ENCODE data around the gene TOR1B. TPM values are rescaled to one million over a fixed set of nuclear protein-coding genes. Genes with fewer than 3 reads are reported as not detected.
A peak's percentile ranks its signal among the peaks of the same experiment; 100 is the strongest.

TOR1B gene
- total RNA-seq, 1 experiment from 2014 or later = 18.8 TPM

- Mint-ChIP-seq H3K4me3 (peak overlapping the region; percentile 92), H3K27ac (peak overlapping the region; percentile 84), H3K27me3 (ENCODE audit: low read depth) (no peaks in the 10 kb centered on the region), H3K9me3 (no peaks in the 10 kb centered on the region), H3K4me1 (peaks cover 66% of the 10 kb centered on the region), H3K36me3 (peaks cover 13% of the 10 kb centered on the region)
- ChIA-PET POLR2A (no interaction called here), CTCF (interaction anchor here (0.7 to 1.3 kb wide), 3 partner anchors 46 to 109 kb away, joined by 3 to 4 read pairs (median 4); no protein-coding TSS in a partner anchor)
- DNase-seq (ENCODE audit: low spot score) (peak; percentile 26), ATAC-seq (no peak)
- TF ChIP-seq, protein P1, sequence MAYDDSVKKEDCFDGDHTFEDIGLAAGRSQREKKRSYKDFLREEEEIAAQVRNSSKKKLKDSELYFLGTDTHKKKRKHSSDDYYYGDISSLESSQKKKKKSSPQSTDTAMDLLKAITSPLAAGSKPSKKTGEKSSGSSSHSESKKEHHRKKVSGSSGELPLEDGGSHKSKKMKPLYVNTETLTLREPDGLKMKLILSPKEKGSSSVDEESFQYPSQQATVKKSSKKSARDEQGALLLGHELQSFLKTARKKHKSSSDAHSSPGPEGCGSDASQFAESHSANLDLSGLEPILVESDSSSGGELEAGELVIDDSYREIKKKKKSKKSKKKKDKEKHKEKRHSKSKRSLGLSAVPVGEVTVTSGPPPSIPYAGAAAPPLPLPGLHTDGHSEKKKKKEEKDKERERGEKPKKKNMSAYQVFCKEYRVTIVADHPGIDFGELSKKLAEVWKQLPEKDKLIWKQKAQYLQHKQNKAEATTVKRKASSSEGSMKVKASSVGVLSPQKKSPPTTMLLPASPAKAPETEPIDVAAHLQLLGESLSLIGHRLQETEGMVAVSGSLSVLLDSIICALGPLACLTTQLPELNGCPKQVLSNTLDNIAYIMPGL (CRISPR knock-in tag; IDR thresholded peaks at IDR 0.05) = no peak
Measured at GRCh38 chr9:129836311-129837007, 33.5 kb downstream of the TOR1B start.

- TF ChIP-seq ATF1 (CRISPR knock-in tag; IDR thresholded peaks at IDR 0.05) (no peak), GABPB1 (CRISPR knock-in tag; IDR thresholded peaks at IDR 0.05) (no peak), HMGA2 (CRISPR knock-in tag; IDR thresholded peaks at IDR 0.05) (no peak), MXD4 (CRISPR knock-in tag; IDR thresholded peaks at IDR 0.05; ENCODE audit: borderline replicate concordance) (no peak), NFATC4 (CRISPR knock-in tag; IDR thresholded peaks at IDR 0.05) (no peak), ZNF232 (CRISPR knock-in tag; IDR thresholded peaks at IDR 0.05) (no peak), ATF6 (CRISPR knock-in tag; IDR thresholded peaks at IDR 0.05) (no peak)
- TF ChIP-seq, protein P2, sequence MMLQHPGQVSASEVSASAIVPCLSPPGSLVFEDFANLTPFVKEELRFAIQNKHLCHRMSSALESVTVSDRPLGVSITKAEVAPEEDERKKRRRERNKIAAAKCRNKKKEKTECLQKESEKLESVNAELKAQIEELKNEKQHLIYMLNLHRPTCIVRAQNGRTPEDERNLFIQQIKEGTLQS (CRISPR knock-in tag; conservative IDR thresholded peaks at IDR 0.05) = no peak
- TF ChIP-seq, protein P3, sequence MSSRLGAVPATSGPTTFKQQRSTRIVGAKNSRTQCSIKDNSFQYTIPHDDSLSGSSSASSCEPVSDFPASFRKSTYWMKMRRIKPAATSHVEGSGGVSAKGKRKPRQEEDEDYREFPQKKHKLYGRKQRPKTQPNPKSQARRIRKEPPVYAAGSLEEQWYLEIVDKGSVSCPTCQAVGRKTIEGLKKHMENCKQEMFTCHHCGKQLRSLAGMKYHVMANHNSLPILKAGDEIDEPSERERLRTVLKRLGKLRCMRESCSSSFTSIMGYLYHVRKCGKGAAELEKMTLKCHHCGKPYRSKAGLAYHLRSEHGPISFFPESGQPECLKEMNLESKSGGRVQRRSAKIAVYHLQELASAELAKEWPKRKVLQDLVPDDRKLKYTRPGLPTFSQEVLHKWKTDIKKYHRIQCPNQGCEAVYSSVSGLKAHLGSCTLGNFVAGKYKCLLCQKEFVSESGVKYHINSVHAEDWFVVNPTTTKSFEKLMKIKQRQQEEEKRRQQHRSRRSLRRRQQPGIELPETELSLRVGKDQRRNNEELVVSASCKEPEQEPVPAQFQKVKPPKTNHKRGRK (CRISPR knock-in tag; IDR thresholded peaks at IDR 0.05; ENCODE audit: borderline replicate concordance) = no peak
- Mint-ChIP-seq H3K4me3 (no peak overlapping the region), H3K27ac (peak overlapping the region; percentile 62), H3K4me1 (peaks cover 69% of the 10 kb centered on the region), H3K27me3 (ENCODE audit: low read depth) (no peaks in the 10 kb centered on the region), H3K9me3 (no peaks in the 10 kb centered on the region), H3K36me3 (no peaks in the 10 kb centered on the region)
- ChIA-PET CTCF (interaction anchor here (0.6 kb wide), 1 partner anchor 113 kb away, joined by 3 read pairs; no protein-coding TSS in a partner anchor), POLR2A (no interaction called here)
- DNase-seq (ENCODE audit: low spot score) (no peak), ATAC-seq (no peak)
Measured at GRCh38 chr9:129838707-129839259, 35.8 kb downstream of the TOR1B start.

DNA sequence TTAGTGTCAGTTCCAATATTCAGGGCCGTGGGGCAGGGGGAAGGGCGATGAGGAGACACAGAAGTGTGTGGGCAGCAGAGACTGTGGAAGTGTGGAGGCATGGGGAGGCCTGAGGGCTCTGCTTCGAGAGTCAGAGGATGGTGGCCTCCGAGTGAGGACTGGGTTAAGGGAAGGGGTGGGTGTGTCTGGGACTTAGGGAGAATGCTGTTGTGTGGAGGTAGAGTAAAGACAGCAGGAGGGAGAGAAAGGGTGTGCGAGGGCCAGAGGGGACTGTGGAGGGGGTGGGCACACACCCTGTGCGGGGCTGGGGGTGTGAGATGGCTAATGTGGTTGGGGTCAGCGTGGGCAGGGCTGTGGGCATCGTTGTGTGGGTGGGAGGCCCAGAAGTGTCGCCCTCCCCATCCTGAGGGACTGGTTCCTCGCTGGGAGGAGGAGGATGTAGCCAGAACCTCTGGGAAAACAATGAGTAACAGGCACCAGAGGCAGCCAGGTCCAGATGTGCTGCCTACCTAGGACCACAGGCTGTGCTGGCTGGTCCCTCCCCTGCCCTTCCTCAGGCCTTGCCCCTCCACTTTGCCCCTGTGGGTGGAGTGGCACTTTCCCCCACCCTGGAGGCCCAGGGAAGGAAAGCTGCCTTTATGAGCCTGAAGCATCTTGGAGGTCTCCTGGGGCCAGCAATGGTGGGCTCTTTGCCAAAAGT is 36.5 kb downstream of the TOR1B start:
- no peak for DNase-seq (ENCODE audit: low spot score)
- H3K4me3 Mint-ChIP-seq = no peak overlapping the region
- no peaks in the 10 kb centered on the region for H3K9me3 Mint-ChIP-seq
- no peak overlapping the region for H3K27ac Mint-ChIP-seq
- CTCF ChIA-PET = interaction anchor here (0.6 kb wide), 1 partner anchor 114 kb away, joined by 3 read pairs; no protein-coding TSS in a partner anchor
- H3K36me3 Mint-ChIP-seq = no peaks in the 10 kb centered on the region
- no peak for ATAC-seq
- H3K27me3 Mint-ChIP-seq (ENCODE audit: low read depth) = no peaks in the 10 kb centered on the region
- POLR2A ChIA-PET = no interaction called here
- H3K4me1 Mint-ChIP-seq = peaks cover 62% of the 10 kb centered on the region
- TF ChIP-seq MXD4 (CRISPR knock-in tag; IDR thresholded peaks at IDR 0.05; ENCODE audit: borderline replicate concordance) = no peak
- TF ChIP-seq PREB (CRISPR knock-in tag; IDR thresholded peaks at IDR 0.05; ENCODE audit: borderline replicate concordance) = no peak
- TF ChIP-seq, protein P4, sequence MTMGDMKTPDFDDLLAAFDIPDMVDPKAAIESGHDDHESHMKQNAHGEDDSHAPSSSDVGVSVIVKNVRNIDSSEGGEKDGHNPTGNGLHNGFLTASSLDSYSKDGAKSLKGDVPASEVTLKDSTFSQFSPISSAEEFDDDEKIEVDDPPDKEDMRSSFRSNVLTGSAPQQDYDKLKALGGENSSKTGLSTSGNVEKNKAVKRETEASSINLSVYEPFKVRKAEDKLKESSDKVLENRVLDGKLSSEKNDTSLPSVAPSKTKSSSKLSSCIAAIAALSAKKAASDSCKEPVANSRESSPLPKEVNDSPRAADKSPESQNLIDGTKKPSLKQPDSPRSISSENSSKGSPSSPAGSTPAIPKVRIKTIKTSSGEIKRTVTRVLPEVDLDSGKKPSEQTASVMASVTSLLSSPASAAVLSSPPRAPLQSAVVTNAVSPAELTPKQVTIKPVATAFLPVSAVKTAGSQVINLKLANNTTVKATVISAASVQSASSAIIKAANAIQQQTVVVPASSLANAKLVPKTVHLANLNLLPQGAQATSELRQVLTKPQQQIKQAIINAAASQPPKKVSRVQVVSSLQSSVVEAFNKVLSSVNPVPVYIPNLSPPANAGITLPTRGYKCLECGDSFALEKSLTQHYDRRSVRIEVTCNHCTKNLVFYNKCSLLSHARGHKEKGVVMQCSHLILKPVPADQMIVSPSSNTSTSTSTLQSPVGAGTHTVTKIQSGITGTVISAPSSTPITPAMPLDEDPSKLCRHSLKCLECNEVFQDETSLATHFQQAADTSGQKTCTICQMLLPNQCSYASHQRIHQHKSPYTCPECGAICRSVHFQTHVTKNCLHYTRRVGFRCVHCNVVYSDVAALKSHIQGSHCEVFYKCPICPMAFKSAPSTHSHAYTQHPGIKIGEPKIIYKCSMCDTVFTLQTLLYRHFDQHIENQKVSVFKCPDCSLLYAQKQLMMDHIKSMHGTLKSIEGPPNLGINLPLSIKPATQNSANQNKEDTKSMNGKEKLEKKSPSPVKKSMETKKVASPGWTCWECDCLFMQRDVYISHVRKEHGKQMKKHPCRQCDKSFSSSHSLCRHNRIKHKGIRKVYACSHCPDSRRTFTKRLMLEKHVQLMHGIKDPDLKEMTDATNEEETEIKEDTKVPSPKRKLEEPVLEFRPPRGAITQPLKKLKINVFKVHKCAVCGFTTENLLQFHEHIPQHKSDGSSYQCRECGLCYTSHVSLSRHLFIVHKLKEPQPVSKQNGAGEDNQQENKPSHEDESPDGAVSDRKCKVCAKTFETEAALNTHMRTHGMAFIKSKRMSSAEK (CRISPR knock-in tag; IDR thresholded peaks at IDR 0.05; ENCODE audit: borderline replicate concordance) = no peak
- no peak for TF ChIP-seq JAZF1 (CRISPR knock-in tag; IDR thresholded peaks at IDR 0.05)
